ENCODE results near the gene ZNF507.
A peak's percentile ranks its signal among the peaks of the same experiment; 100 is the strongest.

DNA sequence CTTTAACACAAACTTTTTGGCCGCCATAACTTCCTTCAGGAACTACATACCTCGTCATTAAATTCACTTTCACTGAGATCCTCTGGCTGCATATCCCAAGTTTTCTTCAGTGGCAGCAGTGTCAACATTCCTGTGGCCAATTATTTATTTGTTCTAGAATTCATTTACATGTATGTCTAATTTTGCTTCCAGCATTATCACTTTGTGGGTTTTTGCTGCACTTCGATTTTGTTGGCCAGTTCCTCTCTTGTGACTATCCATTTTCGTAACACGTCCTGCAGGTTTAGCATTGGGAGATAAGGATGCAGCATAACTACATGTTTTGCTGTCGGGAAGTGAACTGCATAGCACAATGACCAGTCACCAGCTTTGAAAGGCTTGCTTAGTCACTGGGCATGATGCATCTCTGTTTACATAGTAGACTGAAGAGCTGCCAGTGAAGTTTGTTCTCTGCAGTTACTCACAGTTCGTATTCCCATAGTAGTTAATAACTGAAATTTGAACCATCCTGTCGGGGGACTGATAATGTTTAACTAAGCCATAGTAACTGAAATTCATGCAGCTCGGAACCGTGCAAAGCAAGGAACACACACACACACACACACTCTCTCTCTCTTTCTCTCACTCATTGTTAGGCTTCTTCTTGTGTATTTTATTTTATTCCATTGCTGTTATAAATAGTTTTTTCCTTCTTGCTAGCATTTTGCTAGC, 28.3 kb downstream of the ZNF507 start:
- TF ChIP-seq, protein P1, sequence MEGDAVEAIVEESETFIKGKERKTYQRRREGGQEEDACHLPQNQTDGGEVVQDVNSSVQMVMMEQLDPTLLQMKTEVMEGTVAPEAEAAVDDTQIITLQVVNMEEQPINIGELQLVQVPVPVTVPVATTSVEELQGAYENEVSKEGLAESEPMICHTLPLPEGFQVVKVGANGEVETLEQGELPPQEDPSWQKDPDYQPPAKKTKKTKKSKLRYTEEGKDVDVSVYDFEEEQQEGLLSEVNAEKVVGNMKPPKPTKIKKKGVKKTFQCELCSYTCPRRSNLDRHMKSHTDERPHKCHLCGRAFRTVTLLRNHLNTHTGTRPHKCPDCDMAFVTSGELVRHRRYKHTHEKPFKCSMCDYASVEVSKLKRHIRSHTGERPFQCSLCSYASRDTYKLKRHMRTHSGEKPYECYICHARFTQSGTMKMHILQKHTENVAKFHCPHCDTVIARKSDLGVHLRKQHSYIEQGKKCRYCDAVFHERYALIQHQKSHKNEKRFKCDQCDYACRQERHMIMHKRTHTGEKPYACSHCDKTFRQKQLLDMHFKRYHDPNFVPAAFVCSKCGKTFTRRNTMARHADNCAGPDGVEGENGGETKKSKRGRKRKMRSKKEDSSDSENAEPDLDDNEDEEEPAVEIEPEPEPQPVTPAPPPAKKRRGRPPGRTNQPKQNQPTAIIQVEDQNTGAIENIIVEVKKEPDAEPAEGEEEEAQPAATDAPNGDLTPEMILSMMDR (IDR thresholded peaks at IDR 0.05; ENCODE audit: low read depth, low read length, missing input control): no peak
- TF ChIP-seq, protein P2, sequence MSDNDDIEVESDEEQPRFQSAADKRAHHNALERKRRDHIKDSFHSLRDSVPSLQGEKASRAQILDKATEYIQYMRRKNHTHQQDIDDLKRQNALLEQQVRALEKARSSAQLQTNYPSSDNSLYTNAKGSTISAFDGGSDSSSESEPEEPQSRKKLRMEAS (IDR thresholded peaks at IDR 0.05): peak; percentile 88
- TF ChIP-seq RAD21 (IDR thresholded peaks at IDR 0.05): peak; percentile 39 to 53
- TF ChIP-seq GABPA (IDR thresholded peaks at IDR 0.05 in 1 of 2, conservative IDR thresholded peaks at IDR 0.05 in 1 of 2): peak in 1 of 2 donors; percentile 66
- peak; percentile 49 for TF ChIP-seq TAF1 (conservative IDR thresholded peaks at IDR 0.05)
- TF ChIP-seq, protein P3, sequence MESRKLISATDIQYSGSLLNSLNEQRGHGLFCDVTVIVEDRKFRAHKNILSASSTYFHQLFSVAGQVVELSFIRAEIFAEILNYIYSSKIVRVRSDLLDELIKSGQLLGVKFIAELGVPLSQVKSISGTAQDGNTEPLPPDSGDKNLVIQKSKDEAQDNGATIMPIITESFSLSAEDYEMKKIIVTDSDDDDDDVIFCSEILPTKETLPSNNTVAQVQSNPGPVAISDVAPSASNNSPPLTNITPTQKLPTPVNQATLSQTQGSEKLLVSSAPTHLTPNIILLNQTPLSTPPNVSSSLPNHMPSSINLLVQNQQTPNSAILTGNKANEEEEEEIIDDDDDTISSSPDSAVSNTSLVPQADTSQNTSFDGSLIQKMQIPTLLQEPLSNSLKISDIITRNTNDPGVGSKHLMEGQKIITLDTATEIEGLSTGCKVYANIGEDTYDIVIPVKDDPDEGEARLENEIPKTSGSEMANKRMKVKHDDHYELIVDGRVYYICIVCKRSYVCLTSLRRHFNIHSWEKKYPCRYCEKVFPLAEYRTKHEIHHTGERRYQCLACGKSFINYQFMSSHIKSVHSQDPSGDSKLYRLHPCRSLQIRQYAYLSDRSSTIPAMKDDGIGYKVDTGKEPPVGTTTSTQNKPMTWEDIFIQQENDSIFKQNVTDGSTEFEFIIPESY (IDR thresholded peaks at IDR 0.05): peak; percentile 93
- TF ChIP-seq SP1 (IDR thresholded peaks at IDR 0.05): peak; percentile 96
- peak; percentile 99 for TF ChIP-seq FOXA1 (IDR thresholded peaks at IDR 0.05)
- TF ChIP-seq, protein P4, sequence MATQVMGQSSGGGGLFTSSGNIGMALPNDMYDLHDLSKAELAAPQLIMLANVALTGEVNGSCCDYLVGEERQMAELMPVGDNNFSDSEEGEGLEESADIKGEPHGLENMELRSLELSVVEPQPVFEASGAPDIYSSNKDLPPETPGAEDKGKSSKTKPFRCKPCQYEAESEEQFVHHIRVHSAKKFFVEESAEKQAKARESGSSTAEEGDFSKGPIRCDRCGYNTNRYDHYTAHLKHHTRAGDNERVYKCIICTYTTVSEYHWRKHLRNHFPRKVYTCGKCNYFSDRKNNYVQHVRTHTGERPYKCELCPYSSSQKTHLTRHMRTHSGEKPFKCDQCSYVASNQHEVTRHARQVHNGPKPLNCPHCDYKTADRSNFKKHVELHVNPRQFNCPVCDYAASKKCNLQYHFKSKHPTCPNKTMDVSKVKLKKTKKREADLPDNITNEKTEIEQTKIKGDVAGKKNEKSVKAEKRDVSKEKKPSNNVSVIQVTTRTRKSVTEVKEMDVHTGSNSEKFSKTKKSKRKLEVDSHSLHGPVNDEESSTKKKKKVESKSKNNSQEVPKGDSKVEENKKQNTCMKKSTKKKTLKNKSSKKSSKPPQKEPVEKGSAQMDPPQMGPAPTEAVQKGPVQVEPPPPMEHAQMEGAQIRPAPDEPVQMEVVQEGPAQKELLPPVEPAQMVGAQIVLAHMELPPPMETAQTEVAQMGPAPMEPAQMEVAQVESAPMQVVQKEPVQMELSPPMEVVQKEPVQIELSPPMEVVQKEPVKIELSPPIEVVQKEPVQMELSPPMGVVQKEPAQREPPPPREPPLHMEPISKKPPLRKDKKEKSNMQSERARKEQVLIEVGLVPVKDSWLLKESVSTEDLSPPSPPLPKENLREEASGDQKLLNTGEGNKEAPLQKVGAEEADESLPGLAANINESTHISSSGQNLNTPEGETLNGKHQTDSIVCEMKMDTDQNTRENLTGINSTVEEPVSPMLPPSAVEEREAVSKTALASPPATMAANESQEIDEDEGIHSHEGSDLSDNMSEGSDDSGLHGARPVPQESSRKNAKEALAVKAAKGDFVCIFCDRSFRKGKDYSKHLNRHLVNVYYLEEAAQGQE (IDR thresholded peaks at IDR 0.05): peak; percentile 90
- peak; percentile 20 to 76 for TF ChIP-seq EGR1 (IDR thresholded peaks at IDR 0.05; ENCODE audit: low read depth in 2 of 2)

Measured in liver (tissue), 3 donors.